NCI-H1436 treated with DMSO at 0.1 percent for 48 hours (cell line): ENCODE data around the gene ANAPC7.
"Not testable (repeated sequence)": the region's sequence is repeated elsewhere in the genome, so short reads cannot be mapped to it uniquely, and the experiment has no call there.

Source experiments
- DNase-seq: peaks from one replicate; lab custom pipeline; 2025; lab: John Stamatoyannopoulos, UW

ANAPC7 gene

GRCh38 chr12:110348431-110349059, 55.0 kb downstream of the ANAPC7 start:
- no peak for DNase-seq

GRCh38 chr12:110347767-110348166, 55.7 kb downstream of the ANAPC7 start:
- DNase-seq: no peak

DNA sequence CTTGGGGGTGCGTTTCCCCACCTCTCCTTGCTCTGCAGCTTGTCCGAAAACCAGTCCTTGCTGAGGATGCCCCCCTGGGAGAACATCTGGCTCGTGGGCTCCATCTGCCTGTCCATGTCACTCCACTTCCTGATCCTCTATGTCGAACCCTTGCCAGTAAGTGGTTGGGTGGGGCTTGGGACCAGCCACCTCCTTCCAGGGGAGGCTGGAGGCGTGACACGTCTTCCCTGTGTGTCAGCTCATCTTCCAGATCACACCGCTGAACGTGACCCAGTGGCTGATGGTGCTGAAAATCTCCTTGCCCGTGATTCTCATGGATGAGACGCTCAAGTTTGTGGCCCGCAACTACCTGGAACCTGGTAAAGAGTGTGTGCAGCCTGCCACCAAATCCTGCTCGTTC, 57.5 kb downstream of the ANAPC7 start:
- no peak for DNase-seq

GRCh38 chr12:110345176-110345661, 58.3 kb downstream of the ANAPC7 start:
- no peak for DNase-seq

DNA sequence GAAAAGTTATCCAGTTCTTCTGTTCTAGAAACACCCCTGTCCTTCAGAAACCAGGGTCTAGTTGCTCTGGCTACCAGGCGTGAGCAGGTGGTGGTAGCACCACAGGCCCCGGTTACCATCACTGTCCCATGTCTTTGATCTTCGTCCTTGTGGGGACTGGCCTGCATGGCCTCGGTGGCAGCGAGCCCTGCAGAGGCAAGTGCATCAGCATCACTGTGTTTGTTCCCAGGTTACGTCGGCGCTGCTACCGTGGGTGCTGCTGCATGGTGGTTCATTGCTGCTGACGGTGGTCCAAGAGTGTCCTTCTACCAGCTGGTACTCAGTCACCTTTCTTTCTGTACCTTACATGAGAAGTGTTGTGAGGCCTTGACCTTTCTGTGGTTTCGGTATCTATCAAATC, 58.9 kb downstream of the ANAPC7 start:
- no peak for DNase-seq

GRCh38 chr12:110343736-110344555, 59.6 kb downstream of the ANAPC7 start:
- no peak for DNase-seq

DNA sequence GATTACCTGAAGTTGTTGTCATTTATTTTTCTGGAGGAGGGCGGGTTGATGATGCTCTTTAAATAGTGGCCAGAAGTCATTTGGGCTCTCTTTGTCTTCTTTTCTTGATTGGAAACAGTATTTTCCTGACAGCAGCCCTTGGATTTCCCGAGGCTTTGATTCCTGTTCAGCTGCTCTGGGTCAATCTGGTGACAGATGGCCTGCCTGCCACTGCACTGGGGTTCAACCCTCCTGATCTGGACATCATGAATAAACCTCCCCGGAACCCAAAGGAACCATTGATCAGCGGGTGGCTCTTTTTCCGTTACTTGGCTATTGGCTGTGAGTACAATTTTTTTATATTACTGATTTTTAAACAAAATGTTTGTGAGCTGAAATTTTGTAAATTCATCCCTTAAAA, 60.4 kb downstream of the ANAPC7 start:
- DNase-seq: no peak

DNA sequence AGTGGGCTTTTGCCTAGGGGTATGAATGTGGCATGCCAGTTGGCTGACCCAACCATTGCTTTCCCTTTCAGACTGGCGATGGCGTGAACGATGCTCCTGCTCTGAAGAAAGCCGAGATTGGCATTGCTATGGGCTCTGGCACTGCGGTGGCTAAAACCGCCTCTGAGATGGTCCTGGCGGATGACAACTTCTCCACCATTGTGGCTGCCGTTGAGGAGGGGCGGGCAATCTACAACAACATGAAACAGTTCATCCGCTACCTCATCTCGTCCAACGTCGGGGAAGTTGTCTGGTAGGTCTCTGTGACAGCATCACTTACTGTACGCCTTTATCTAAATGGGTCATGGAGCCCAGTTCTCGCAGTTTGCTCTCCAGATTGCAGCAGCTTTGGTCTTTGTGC, 61.4 kb downstream of the ANAPC7 start:
- no peak for DNase-seq

DNA sequence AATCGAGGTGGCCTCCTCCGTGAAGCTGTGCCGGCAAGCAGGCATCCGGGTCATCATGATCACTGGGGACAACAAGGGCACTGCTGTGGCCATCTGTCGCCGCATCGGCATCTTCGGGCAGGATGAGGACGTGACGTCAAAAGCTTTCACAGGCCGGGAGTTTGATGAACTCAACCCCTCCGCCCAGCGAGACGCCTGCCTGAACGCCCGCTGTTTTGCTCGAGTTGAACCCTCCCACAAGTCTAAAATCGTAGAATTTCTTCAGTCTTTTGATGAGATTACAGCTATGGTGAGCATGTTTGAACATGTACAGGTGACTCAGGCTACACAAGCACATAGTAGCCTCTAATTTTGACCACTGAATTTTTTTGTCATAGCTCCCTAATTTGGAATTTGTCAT, 62.8 kb downstream of the ANAPC7 start:
- DNase-seq: no peak

DNA sequence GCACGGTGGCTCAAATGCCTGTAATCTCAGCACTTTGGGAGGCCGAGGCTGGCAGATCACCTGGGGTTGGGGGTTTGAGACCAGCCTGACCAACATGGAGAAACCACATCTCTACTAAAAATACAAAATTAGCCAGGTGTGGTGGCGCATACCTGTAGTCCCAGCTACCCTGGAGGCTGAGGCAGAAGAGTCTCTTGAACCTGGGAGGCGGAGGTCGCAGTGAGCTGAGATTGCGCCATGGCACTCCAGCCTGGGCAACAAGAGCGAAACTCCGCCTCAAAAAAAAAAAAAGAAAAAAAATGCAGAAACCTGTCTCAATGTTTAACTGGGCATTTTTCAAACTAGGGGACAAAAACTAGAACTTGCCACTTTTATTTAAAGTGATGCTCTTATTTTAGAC, 63.2 kb downstream of the ANAPC7 start:
- not testable (repeated sequence) for DNase-seq

DNA sequence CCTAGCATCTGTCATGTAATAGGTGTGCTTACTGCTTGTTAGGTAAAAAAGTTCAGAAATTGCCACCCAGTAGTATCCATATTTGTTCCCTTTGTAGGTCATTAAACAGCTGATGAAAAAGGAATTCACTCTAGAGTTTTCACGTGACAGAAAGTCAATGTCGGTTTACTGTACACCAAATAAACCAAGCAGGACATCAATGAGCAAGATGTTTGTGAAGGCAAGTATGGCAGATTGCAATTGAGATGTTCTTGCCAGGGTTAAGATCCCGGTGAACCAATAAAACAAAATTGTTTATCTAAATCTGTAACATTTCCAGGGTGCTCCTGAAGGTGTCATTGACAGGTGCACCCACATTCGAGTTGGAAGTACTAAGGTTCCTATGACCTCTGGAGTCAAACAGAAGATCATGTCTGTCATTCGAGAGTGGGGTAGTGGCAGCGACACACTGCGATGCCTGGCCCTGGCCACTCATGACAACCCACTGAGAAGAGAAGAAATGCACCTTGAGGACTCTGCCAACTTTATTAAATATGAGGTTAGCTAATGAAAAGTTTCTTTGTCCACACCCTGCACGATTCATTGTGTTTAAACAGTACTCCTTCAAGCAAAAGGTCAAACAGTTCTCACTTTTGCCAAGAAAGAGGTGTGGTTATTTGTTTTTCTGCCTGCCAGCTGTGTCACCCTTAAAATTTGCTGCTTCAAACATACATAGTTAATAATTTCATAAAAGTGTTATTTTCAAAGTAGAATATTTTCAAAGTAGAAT, 64.1 kb downstream of the ANAPC7 start:
- DNase-seq: no peak

GRCh38 chr12:110338754-110339153, 64.8 kb downstream of the ANAPC7 start:
- no peak for DNase-seq

DNA sequence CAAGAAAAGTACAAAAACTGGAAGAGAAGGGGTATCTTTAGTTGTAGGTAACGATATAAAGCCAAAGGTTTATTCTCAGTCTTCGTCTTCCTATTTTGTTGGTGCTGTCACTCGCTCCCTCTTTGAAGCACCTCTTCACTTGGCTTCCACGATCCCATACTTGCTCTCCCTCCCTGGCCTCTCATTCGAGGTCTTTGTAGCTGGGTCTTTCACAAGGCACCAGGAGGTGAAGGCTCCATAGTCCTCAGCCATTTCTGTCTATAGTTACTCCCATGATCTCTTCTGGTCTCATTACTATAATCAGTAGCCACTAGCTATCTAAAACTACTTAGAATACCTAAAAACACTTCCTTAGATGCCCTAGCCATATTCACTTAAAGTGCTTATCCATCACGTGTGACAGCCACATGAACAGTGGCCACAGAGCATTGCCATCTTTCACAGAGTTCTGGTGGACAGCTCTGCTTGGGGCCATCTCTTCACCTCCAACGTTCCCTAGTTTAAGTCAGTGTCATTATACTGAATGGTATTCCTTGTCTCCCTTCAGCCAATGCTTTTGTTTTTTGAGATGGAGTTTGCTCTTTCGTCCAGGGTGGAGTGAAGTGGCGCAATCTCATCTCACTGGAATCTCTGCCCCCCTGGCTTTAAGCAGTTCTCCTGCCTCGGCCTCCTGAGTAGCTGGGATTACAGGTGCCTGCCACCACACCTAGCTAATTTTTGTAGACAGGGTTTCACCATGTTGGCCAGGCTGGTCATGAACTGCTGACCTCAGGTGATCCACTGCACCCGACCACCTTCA, 65.4 kb downstream of the ANAPC7 start:
- DNase-seq: no peak

GRCh38 chr12:110335481-110336045, 67.9 kb downstream of the ANAPC7 start:
- DNase-seq: no peak

DNA sequence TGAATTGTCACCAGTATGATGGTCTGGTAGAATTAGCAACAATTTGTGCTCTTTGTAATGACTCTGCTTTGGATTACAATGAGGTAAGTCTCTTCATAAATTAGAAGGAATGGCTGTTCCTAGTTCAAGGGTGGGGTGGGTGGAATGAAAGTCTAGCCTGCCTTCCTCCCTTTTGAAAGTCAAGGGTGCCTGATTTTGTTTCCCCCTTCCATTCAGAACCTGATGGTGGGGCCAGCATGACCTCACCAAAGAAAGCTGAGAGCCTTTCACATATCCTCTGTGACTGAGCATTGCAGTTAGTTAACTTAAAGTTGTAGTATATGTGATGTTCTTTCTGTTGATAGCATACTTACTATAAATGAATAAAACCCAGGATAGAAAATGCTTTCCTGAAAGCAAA, 70.3 kb downstream of the ANAPC7 start:
- DNase-seq: no peak

- DNase-seq: no peak
Observed at GRCh38 chr12:110330544-110330943, 73.0 kb downstream of the ANAPC7 start.

DNA sequence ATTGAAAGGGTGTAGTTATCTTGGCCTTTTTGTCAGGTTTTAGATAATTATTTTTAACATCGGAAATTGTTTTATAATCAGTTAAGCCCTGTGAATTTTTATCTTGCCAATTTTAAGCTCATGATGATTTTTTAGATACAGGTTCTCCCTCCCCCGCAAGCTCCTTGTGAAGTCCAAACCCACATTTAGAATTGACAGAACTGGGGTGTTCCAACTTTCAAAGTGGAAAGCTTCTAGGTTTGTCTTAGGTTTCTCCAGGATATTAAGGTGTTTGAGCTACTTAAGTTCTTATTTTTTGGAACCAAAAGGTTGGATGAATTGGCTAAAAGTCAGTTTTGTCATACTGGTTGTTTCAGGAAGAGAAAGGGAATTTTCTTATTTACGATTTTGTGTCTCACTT, 73.4 kb downstream of the ANAPC7 start:
- no peak for DNase-seq

GRCh38 chr12:110329710-110330109, 73.8 kb downstream of the ANAPC7 start:
- DNase-seq: no peak
